ENCODE measurements around the gene NCOA3.

The NCOA3 gene

GRCh38 chr20:47672886-47673670, 171.4 kb downstream of the NCOA3 start:
- Histone ChIP-seq H2AK5ac (ENCODE audit: low read length) (no peak overlapping the region), H4K5ac (ENCODE audit: low read length) (no peak overlapping the region), H2BK120ac (ENCODE audit: low read depth, low read length) (no peak overlapping the region), H3K36me3 (ENCODE audit: control insufficient read depth, insufficient read depth, low read length) (no peaks in the 10 kb centered on the region), H3K27me3 (ENCODE audit: insufficient read depth, low read length, poor library complexity) (no peaks in the 10 kb centered on the region), H3K4me3 (ENCODE audit: low read length) (no peak overlapping the region), H3K4me1 (ENCODE audit: control insufficient read depth, low read depth, low read length) (no peaks in the 10 kb centered on the region), H3K23ac (ENCODE audit: low read length) (no peak overlapping the region), H3K56ac (ENCODE audit: low read length) (no peak overlapping the region), H3K79me1 (ENCODE audit: low read length) (no peaks in the 10 kb centered on the region), H2BK15ac (replicated peaks; ENCODE audit: low read depth) (no peak overlapping the region), H4K8ac (ENCODE audit: low read depth, low read length) (no peak overlapping the region), H3K4me2 (ENCODE audit: low read length) (no peak overlapping the region), H3K27ac (ENCODE audit: low read depth, low read length) (no peak overlapping the region), H3K9ac (ENCODE audit: low read length) (no peak overlapping the region), H3K4ac (ENCODE audit: low read depth, low read length) (no peak overlapping the region), H2BK5ac (ENCODE audit: low read length) (no peak overlapping the region), H3K18ac (ENCODE audit: low read length) (no peak overlapping the region), H3K79me2 (ENCODE audit: control insufficient read depth, insufficient read depth, low read length) (no peaks in the 10 kb centered on the region)
- no peak for DNase-seq
- WGBS (ENCODE audit: extremely low coverage, insufficient coverage, low lambda C conversion rate), result no CpG with 5 or more reads among the region's 16 CpGs

- no peaks in the 10 kb centered on the region for H3K79me1 ChIP-seq (ENCODE audit: low read length)
- no peak overlapping the region for H3K18ac ChIP-seq (ENCODE audit: low read length)
- no peak overlapping the region for H2AK5ac ChIP-seq (ENCODE audit: low read length)
- H2BK120ac ChIP-seq (ENCODE audit: low read depth, low read length), result no peak overlapping the region
- no peak overlapping the region for H2BK15ac ChIP-seq (replicated peaks; ENCODE audit: low read depth)
- H3K4ac ChIP-seq (ENCODE audit: low read depth, low read length), result no peak overlapping the region
- no peaks in the 10 kb centered on the region for H3K79me2 ChIP-seq (ENCODE audit: control insufficient read depth, insufficient read depth, low read length)
- H3K56ac ChIP-seq (ENCODE audit: low read length), result no peak overlapping the region
- no peak overlapping the region for H2BK5ac ChIP-seq (ENCODE audit: low read length)
- WGBS (ENCODE audit: extremely low coverage, insufficient coverage, low lambda C conversion rate), result no CpG with 5 or more reads among the region's 6 CpGs
- H4K5ac ChIP-seq (ENCODE audit: low read length), result no peak overlapping the region
- no peaks in the 10 kb centered on the region for H3K4me1 ChIP-seq (ENCODE audit: control insufficient read depth, low read depth, low read length)
- no peak overlapping the region for H3K4me2 ChIP-seq (ENCODE audit: low read length)
- H3K36me3 ChIP-seq (ENCODE audit: control insufficient read depth, insufficient read depth, low read length), result no peaks in the 10 kb centered on the region
- no peak overlapping the region for H3K4me3 ChIP-seq (ENCODE audit: low read length)
- H3K27me3 ChIP-seq (ENCODE audit: insufficient read depth, low read length, poor library complexity), result no peaks in the 10 kb centered on the region
- no peak for DNase-seq
- H4K8ac ChIP-seq (ENCODE audit: low read depth, low read length), result no peak overlapping the region
- no peak overlapping the region for H3K9ac ChIP-seq (ENCODE audit: low read length)
- H3K23ac ChIP-seq (ENCODE audit: low read length), result no peak overlapping the region
- no peak overlapping the region for H3K27ac ChIP-seq (ENCODE audit: low read depth, low read length)
Measured at GRCh38 chr20:47673671-47673955, 171.9 kb downstream of the NCOA3 start.

GRCh38 chr20:47674145-47674544, 172.5 kb downstream of the NCOA3 start:
- H2BK120ac ChIP-seq (ENCODE audit: low read depth, low read length), result no peak overlapping the region
- H2AK5ac ChIP-seq (ENCODE audit: low read length), result no peak overlapping the region
- whole genome bisulfite sequencing (ENCODE audit: extremely low coverage, insufficient coverage, low lambda C conversion rate), result no CpG with 5 or more reads among the region's 15 CpGs
- H3K79me2 ChIP-seq (ENCODE audit: control insufficient read depth, insufficient read depth, low read length), result no peaks in the 10 kb centered on the region
- no peak overlapping the region for H4K5ac ChIP-seq (ENCODE audit: low read length)
- no peaks in the 10 kb centered on the region for H3K79me1 ChIP-seq (ENCODE audit: low read length)
- H3K4me3 ChIP-seq (ENCODE audit: low read length), result no peak overlapping the region
- no peak overlapping the region for H3K27ac ChIP-seq (ENCODE audit: low read depth, low read length)
- no peak overlapping the region for H3K4me2 ChIP-seq (ENCODE audit: low read length)
- no peak overlapping the region for H3K9ac ChIP-seq (ENCODE audit: low read length)
- no peak overlapping the region for H3K56ac ChIP-seq (ENCODE audit: low read length)
- H3K27me3 ChIP-seq (ENCODE audit: insufficient read depth, low read length, poor library complexity), result no peaks in the 10 kb centered on the region
- no peaks in the 10 kb centered on the region for H3K36me3 ChIP-seq (ENCODE audit: control insufficient read depth, insufficient read depth, low read length)
- no peak for DNase-seq
- H3K18ac ChIP-seq (ENCODE audit: low read length), result no peak overlapping the region
- no peak overlapping the region for H4K8ac ChIP-seq (ENCODE audit: low read depth, low read length)
- H2BK5ac ChIP-seq (ENCODE audit: low read length), result no peak overlapping the region
- no peaks in the 10 kb centered on the region for H3K4me1 ChIP-seq (ENCODE audit: control insufficient read depth, low read depth, low read length)
- H3K23ac ChIP-seq (ENCODE audit: low read length), result no peak overlapping the region
- H2BK15ac ChIP-seq (replicated peaks; ENCODE audit: low read depth), result no peak overlapping the region
- H3K4ac ChIP-seq (ENCODE audit: low read depth, low read length), result no peak overlapping the region

- no peaks in the 10 kb centered on the region for H3K79me2 ChIP-seq (ENCODE audit: control insufficient read depth, insufficient read depth, low read length)
- H3K4ac ChIP-seq (ENCODE audit: low read depth, low read length), result no peak overlapping the region
- H3K36me3 ChIP-seq (ENCODE audit: control insufficient read depth, insufficient read depth, low read length), result no peaks in the 10 kb centered on the region
- no peak overlapping the region for H4K5ac ChIP-seq (ENCODE audit: low read length)
- no peak overlapping the region for H3K27ac ChIP-seq (ENCODE audit: low read depth, low read length)
- DNase-seq, result no peak
- H3K27me3 ChIP-seq (ENCODE audit: insufficient read depth, low read length, poor library complexity), result no peaks in the 10 kb centered on the region
- H3K9ac ChIP-seq (ENCODE audit: low read length), result no peak overlapping the region
- H3K79me1 ChIP-seq (ENCODE audit: low read length), result no peaks in the 10 kb centered on the region
- H2BK5ac ChIP-seq (ENCODE audit: low read length), result no peak overlapping the region
- H3K56ac ChIP-seq (ENCODE audit: low read length), result no peak overlapping the region
- H2BK120ac ChIP-seq (ENCODE audit: low read depth, low read length), result no peak overlapping the region
- no peak overlapping the region for H2BK15ac ChIP-seq (replicated peaks; ENCODE audit: low read depth)
- H3K4me1 ChIP-seq (ENCODE audit: control insufficient read depth, low read depth, low read length), result no peaks in the 10 kb centered on the region
- no peak overlapping the region for H3K4me3 ChIP-seq (ENCODE audit: low read length)
- WGBS (ENCODE audit: extremely low coverage, insufficient coverage, low lambda C conversion rate), result no CpG with 5 or more reads among the region's 14 CpGs
- no peak overlapping the region for H3K18ac ChIP-seq (ENCODE audit: low read length)
- H4K8ac ChIP-seq (ENCODE audit: low read depth, low read length), result no peak overlapping the region
- no peak overlapping the region for H3K23ac ChIP-seq (ENCODE audit: low read length)
- H3K4me2 ChIP-seq (ENCODE audit: low read length), result no peak overlapping the region
- H2AK5ac ChIP-seq (ENCODE audit: low read length), result no peak overlapping the region
Measured at GRCh38 chr20:47674686-47675085, 173.0 kb downstream of the NCOA3 start.

GRCh38 chr20:47675190-47676142, 173.8 kb downstream of the NCOA3 start:
- no peak overlapping the region for H3K27ac ChIP-seq (ENCODE audit: low read depth, low read length)
- H3K79me2 ChIP-seq (ENCODE audit: control insufficient read depth, insufficient read depth, low read length), result no peaks in the 10 kb centered on the region
- no CpG with 5 or more reads among the region's 16 CpGs for WGBS (ENCODE audit: extremely low coverage, insufficient coverage, low lambda C conversion rate)

More at GRCh38 chr20:47675190-47676142, 173.8 kb downstream of the NCOA3 start:
- no peak overlapping the region for H3K18ac ChIP-seq (ENCODE audit: low read length)
- no peaks in the 10 kb centered on the region for H3K27me3 ChIP-seq (ENCODE audit: insufficient read depth, low read length, poor library complexity)
- H2BK120ac ChIP-seq (ENCODE audit: low read depth, low read length), result no peak overlapping the region
- no peak overlapping the region for H2AK5ac ChIP-seq (ENCODE audit: low read length)
- H3K4me2 ChIP-seq (ENCODE audit: low read length), result no peak overlapping the region
- no peak overlapping the region for H2BK15ac ChIP-seq (replicated peaks; ENCODE audit: low read depth)
- no peak overlapping the region for H3K23ac ChIP-seq (ENCODE audit: low read length)
- no peak overlapping the region for H3K4ac ChIP-seq (ENCODE audit: low read depth, low read length)
- no peak overlapping the region for H3K56ac ChIP-seq (ENCODE audit: low read length)
- H4K5ac ChIP-seq (ENCODE audit: low read length), result no peak overlapping the region
- H3K36me3 ChIP-seq (ENCODE audit: control insufficient read depth, insufficient read depth, low read length), result no peaks in the 10 kb centered on the region
- H3K4me1 ChIP-seq (ENCODE audit: control insufficient read depth, low read depth, low read length), result no peaks in the 10 kb centered on the region
- no peak overlapping the region for H3K4me3 ChIP-seq (ENCODE audit: low read length)
- no peak overlapping the region for H3K9ac ChIP-seq (ENCODE audit: low read length)
- no peak overlapping the region for H4K8ac ChIP-seq (ENCODE audit: low read depth, low read length)
- no peak overlapping the region for H2BK5ac ChIP-seq (ENCODE audit: low read length)
- H3K79me1 ChIP-seq (ENCODE audit: low read length), result no peaks in the 10 kb centered on the region
- DNase-seq, result no peak

Measured in mesendoderm (in vitro differentiated cells).